Aorta (tissue), 5 donors: ENCODE data around the gene GALNT2. TPM values are rescaled to one million over a fixed set of nuclear protein-coding genes. Genes with fewer than 3 reads are reported as not detected.
A peak's percentile ranks its signal among the peaks of the same experiment; 100 is the strongest.

Source experiments
- ATAC-seq: fragments of 200-7000 bp; cut with Tn5 transposase; one replicate; pipeline ENCODE4 v1.9.1; 2022; ENCODE audit warnings: moderate library complexity; ENCODE audit not compliant: low FRiP score
- DNase-seq, 2 donors: peaks; one replicate each; pipeline ENCODE4 v3.0.0-alpha.2; 2020
- H3K27ac ChIP-seq, 2 donors: one replicate each; pipeline ENCODE4 v1.5.1; 2013; ENCODE audit warnings: low read length in 2 of 2, mild to moderate bottlenecking in 2 of 2, moderate library complexity in 2 of 2, control low read depth in 1 of 2, inconsistent platforms in 1 of 2, low read depth in 1 of 2
- H3K27me3 ChIP-seq, 2 donors: one replicate each; pipeline ENCODE4 v1.6.1; 2013; ENCODE audit warnings: control low read depth in 1 of 2, low read length in 1 of 2, mild to moderate bottlenecking in 1 of 2, moderate library complexity in 1 of 2; ENCODE audit not compliant: insufficient read depth in 2 of 2, control insufficient read depth in 1 of 2
- H3K36me3 ChIP-seq, 2 donors: one replicate each; pipeline ENCODE4 v1.6.1; 2013; ENCODE audit warnings: control low read depth in 1 of 2, low read length in 1 of 2, mild to moderate bottlenecking in 1 of 2; ENCODE audit not compliant: insufficient read depth in 2 of 2, control insufficient read depth in 1 of 2
- H3K4me1 ChIP-seq, 2 donors: one replicate each; pipeline ENCODE4 v1.6.1; 2013; ENCODE audit warnings: low read length in 2 of 2, control low read depth in 1 of 2, mild to moderate bottlenecking in 1 of 2, moderate library complexity in 1 of 2; ENCODE audit not compliant: insufficient read depth in 2 of 2, control insufficient read depth in 1 of 2
- H3K4me3 ChIP-seq, 2 donors: one replicate each; pipeline ENCODE4 v1.5.1; 2013; ENCODE audit warnings: low read length in 2 of 2, control low read depth in 1 of 2, mild to moderate bottlenecking in 1 of 2
- H3K9me3 ChIP-seq: one replicate; pipeline ENCODE4 v1.6.1; 2013; ENCODE audit warnings: mild to moderate bottlenecking, low read length; ENCODE audit not compliant: control insufficient read depth
- WGBS, 2 donors: extraction: QIAGEN DNeasy Blood & Tissue Kit; methylation state at CpG; one replicate each; pipeline ENCODE4 v1.1.7; 2013; 5-methylcytosine and 5-hydroxymethylcytosine counted together
- intact Hi-C, 2 donors: fragments of 100-400 bp; cut with DNase I; formaldehyde crosslinking; loops; one replicate each; pipeline versions ENCODE4 v1.14.2 to v1.15.0; 2022
- polyA plus RNA-seq, 2 donors: library from polyadenylated mRNA; stranded (reverse); fragments of 200-250 nt; gene quantifications; one replicate each; pipeline ENCODE4 v1.2.3, GENCODE V29; 2013
- total RNA-seq, 2 donors: library from RNA; stranded (reverse); fragmentation: NEBNext Ultra II Directional; extraction: Animal tissue kit (Norgen Biotek cat#: 25700); gene quantifications; one replicate each; pipeline ENCODE4 v1.2.1, GENCODE V29; 2021
- donor health status: healthy with polysubstance abuse.
- donor health status: Bipolar disorder and iron deficiency.
- donor health status: DM: no; HTN: no; CAD: no.
- donor health status: DM: no; HTN: no; CAD: no.
- donor health status: DM: yes; HTN: yes; CAD: no.

GALNT2 gene
- total and polyA plus RNA-seq, 4 donors: 29.1 to 116 (median 105) TPM

GRCh38 chr1:230240446-230241086 lies 173.5 kb downstream of the GALNT2 start:
- ATAC-seq (no peak), DNase-seq (no peak)
- no peak overlapping the region for H3K27ac ChIP-seq
- no peak overlapping the region for H3K4me3 ChIP-seq
- H3K27me3 ChIP-seq: no peaks in the 10 kb centered on the region
- no peaks in the 10 kb centered on the region for H3K9me3 ChIP-seq
- peaks cover 4 to 9% of the 10 kb centered on the region in 2 donors for H3K4me1 ChIP-seq
- H3K36me3 ChIP-seq: no peaks in the 10 kb centered on the region
- intact Hi-C loops: no loop called here
- 51 to 74% methylated on average over 5 of the region's 5 CpGs for WGBS, 2 donors

GRCh38 chr1:230242326-230242725 lies 175.3 kb downstream of the GALNT2 start:
- ATAC-seq (no peak), DNase-seq (no peak)
- H3K4me3 ChIP-seq: no peak overlapping the region
- peaks cover 0 to 2% of the 10 kb centered on the region in 2 donors for H3K36me3 ChIP-seq
- 67 to 75% methylated on average over 6 of the region's 6 CpGs for WGBS, 2 donors
- intact Hi-C loops: no loop called here
- peaks cover under 1 to 2% of the 10 kb centered on the region in 2 donors for H3K4me1 ChIP-seq
- H3K27me3 ChIP-seq: no peaks in the 10 kb centered on the region
- H3K27ac ChIP-seq: no peak overlapping the region
- no peaks in the 10 kb centered on the region for H3K9me3 ChIP-seq

- peaks cover 0 to 2% of the 10 kb centered on the region in 2 donors for H3K4me1 ChIP-seq
- DNase-seq (no peak), ATAC-seq (no peak)
- WGBS, 2 donors: 78 to 81% methylated on average over 17 of the region's 17 CpGs
- H3K36me3 ChIP-seq: peaks cover 0 to 2% of the 10 kb centered on the region in 2 donors
- H3K4me3 ChIP-seq: no peak overlapping the region
- H3K9me3 ChIP-seq: no peaks in the 10 kb centered on the region
- intact Hi-C loops: no loop called here
- no peak overlapping the region for H3K27ac ChIP-seq
- no peaks in the 10 kb centered on the region for H3K27me3 ChIP-seq
These were observed 176.1 kb downstream of the GALNT2 start for GRCh38 chr1:230243146-230243545.

GRCh38 chr1:230243583-230244353 lies 176.7 kb downstream of the GALNT2 start:
- H3K4me1 ChIP-seq: peaks cover 0 to 2% of the 10 kb centered on the region in 2 donors
- H3K36me3 ChIP-seq: peaks cover 0 to 2% of the 10 kb centered on the region in 2 donors
- H3K27ac ChIP-seq: no peak overlapping the region
- no peaks in the 10 kb centered on the region for H3K27me3 ChIP-seq
- DNase-seq (no peak), ATAC-seq (no peak)
- intact Hi-C loops: no loop called here
- WGBS, 2 donors: 80 to 85% methylated on average over 15 of the region's 15 CpGs
- H3K9me3 ChIP-seq: no peaks in the 10 kb centered on the region
- H3K4me3 ChIP-seq: no peak overlapping the region

- no peak overlapping the region for H3K27ac ChIP-seq
- H3K36me3 ChIP-seq: peaks cover 0 to 2% of the 10 kb centered on the region in 2 donors
- DNase-seq: no peak
- intact Hi-C loops: no loop called here
- peaks cover under 1 to 2% of the 10 kb centered on the region in 2 donors for H3K4me1 ChIP-seq
- H3K4me3 ChIP-seq: no peak overlapping the region
- ATAC-seq: no peak
- WGBS, 2 donors: 93 to 94% methylated on average over 4 of the region's 4 CpGs
- no peaks in the 10 kb centered on the region for H3K9me3 ChIP-seq
- no peaks in the 10 kb centered on the region for H3K27me3 ChIP-seq
These were observed 179.5 kb downstream of the GALNT2 start for GRCh38 chr1:230246551-230246950.

- WGBS, 2 donors: 14 to 21% methylated on average over 8 of the region's 8 CpGs
- Histone ChIP-seq H3K4me3 (no peak overlapping the region), H3K4me1 (peaks cover 0 to 2% of the 10 kb centered on the region in 2 donors), H3K36me3 (peaks cover 0 to 2% of the 10 kb centered on the region in 2 donors), H3K27me3 (no peaks in the 10 kb centered on the region), H3K9me3 (no peaks in the 10 kb centered on the region), H3K27ac (peak overlapping the region; percentile 23 to 93)
- ATAC-seq (no peak), DNase-seq (no peak)
- intact Hi-C loops: no loop called here
These were observed 181.2 kb downstream of the GALNT2 start for GRCh38 chr1:230248016-230248888.

- H3K36me3 ChIP-seq: peaks cover 0 to 2% of the 10 kb centered on the region in 2 donors
- intact Hi-C loops: no loop called here
- 2 to 5% methylated on average over 7 of the region's 7 CpGs for WGBS, 2 donors
- H3K9me3 ChIP-seq: no peaks in the 10 kb centered on the region
- peak overlapping the region; percentile 83 to 88 for H3K27ac ChIP-seq
- no peak for ATAC-seq
- peaks cover 0 to 2% of the 10 kb centered on the region in 2 donors for H3K4me1 ChIP-seq
- H3K4me3 ChIP-seq: no peak overlapping the region
- DNase-seq: no peak
- H3K27me3 ChIP-seq: no peaks in the 10 kb centered on the region
These were observed 181.8 kb downstream of the GALNT2 start for GRCh38 chr1:230248889-230249270.

GRCh38 chr1:230249695-230250480 lies 182.8 kb downstream of the GALNT2 start:
- Histone ChIP-seq H3K27ac (peak overlapping the region; percentile 70 to 88), H3K36me3 (peaks cover 0 to 2% of the 10 kb centered on the region in 2 donors), H3K4me1 (peaks cover 0 to 2% of the 10 kb centered on the region in 2 donors), H3K27me3 (no peaks in the 10 kb centered on the region), H3K4me3 (no peak overlapping the region), H3K9me3 (no peaks in the 10 kb centered on the region)
- intact Hi-C loops: no loop called here
- DNase-seq (no peak), ATAC-seq (peak; percentile 71)
- WGBS, 2 donors: 7 to 21% methylated on average over 11 of the region's 11 CpGs
